HG03520 (cell line): ENCODE data around the gene FASTK.

ENCODE experiments used
- ATAC-seq: cut with Tn5 transposase; IDR thresholded peaks from one replicate; pipeline ENCODE4 v1.9.1; 2021; ENCODE audit warnings: mild to moderate bottlenecking, moderate library complexity; ENCODE audit not compliant: unreplicated experiment

Gene FASTK

DNA sequence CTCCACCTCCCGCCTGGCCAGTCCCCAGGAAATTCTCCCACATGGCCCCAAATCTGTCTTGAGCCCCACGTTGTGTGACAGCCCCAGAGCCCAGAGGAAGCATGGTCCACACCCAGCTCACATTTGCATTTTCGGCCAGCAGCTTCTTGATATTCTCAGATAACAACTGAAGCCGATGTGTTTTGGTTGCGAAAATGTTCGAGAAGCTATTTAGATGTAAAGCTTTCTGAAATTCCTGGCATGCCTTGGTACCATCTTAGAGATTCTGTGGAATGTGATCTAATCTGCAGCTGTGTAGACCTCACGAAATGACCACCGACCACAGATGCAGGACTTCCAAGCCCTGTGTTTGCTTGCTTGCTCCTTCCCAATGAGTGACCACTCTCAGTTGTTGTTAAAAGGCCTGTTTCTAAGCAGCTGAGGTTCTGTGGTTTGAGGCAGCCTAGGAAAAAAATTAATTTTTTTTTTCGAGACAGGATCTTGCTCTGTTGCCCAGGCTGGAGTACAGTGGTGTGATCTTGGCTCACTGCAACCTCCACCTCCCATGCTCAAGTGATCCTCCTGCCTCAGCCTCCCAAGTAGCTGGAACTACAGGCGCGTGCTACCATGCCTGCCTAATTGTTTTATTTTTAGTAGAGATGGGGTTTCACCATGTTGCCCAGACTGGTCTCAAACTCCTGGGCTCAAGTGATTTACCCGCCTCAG, 12.4 kb downstream of the FASTK start:
- no peak for ATAC-seq

DNA sequence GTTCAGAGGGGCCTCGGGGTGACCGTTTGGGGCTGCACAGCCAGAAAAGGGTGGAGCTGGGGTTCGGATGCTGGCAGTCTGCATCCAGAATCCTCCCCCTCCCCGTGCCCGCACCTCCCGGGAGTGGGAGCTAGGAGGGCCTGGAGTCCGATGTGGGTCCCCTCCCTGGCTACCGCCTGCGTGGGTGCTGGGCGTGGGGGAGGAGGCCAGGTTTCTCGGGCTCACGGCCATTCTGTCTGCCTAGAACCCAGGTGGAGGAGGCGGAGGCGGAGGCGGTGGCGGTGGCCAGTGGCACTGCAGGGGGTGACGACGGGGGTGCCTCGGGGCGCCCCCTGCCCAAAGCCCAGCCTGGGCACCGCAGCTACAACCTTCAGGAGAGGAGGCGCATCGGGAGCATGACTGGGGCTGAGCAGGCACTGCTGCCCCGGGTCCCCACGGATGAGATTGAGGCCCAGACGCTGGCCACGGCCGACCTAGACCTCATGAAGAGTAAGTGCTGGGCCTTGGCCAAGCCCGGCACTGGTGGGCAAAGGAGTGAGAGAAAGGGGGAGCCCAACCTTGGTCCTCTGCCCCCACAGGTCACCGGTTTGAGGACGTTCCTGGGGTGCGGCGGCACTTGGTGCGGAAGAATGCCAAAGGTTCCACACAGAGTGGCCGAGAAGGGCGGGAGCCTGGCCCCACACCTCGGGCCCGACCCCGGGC, 14.2 kb downstream of the FASTK start:
- ATAC-seq: no peak

DNA sequence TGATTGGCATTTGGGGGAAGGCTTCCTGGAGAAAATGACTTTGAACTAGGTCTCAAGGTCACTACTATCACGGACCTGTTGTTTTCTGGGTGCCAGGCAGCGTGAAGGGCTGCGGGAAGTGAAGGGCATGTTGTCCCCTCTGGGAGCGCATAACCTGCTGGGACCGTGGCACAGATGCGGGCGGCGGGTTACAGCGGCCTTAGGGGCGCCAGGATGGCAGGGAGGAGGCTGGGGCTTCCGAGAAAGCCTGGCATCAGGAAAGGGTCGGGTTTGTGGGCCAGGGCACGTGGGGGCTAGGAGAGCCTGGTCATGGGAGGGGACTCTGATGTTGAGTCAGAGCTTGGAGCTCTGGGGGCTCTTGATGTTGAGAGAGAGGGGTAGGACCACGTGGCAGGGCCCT, 15.1 kb downstream of the FASTK start:
- no peak for ATAC-seq

DNA sequence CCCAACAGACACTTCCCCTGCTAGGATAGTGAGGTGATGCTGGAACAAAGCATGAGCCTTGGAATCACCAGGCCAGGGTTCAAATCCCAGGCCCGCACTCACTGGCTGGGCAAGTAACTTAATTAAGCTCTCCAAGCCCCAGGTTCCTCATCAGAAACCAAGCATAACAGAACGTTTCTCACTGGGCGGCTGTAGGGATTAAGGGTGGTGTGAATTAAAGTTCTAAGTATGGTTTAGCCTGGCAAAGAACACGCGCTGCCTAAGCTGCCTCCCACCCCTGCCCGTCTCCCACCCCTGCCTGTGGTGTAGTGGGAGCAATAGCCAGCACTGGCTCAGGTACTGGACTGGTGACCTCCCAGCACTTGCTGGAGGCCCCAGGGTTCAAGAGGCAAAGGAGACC, 15.6 kb downstream of the FASTK start:
- no peak for ATAC-seq

DNA sequence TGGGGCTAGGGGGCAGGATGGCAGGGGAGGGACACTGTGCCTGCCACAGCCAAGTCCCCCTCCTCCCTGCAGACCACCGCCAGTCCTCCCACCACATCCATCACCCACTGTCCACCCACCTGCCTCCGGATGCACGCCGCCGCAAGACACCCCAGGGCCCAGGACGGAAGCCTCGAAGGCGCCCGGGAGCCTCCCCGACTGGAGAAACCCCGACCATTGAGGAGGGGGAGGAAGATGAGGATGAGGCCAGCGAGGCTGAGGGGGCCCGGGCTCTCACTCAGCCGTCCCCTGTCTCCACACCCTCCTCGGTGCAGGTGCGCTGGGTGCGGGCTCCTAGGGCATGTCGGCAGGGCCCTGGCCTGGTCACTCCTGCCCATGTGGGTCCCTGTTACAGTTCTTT, 16.2 kb downstream of the FASTK start:
- no peak for ATAC-seq

DNA sequence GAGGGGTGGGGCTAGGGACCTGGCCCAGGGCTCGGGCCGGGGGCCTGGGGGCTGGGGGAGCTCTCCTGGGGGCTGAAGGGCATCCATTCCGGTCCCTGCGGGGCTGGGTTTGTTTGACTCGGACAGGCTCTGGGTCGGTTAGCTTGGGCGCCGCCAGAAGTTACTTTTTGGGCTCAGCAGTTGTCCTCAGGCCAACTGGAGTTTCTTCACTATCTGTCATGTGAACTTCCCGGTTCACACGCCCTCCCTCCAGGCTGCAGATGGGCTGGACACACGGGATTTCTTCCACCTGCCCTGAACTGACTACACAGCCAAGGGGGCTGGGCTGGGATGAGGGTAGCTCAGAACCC, 17.4 kb downstream of the FASTK start:
- ATAC-seq: no peak

DNA sequence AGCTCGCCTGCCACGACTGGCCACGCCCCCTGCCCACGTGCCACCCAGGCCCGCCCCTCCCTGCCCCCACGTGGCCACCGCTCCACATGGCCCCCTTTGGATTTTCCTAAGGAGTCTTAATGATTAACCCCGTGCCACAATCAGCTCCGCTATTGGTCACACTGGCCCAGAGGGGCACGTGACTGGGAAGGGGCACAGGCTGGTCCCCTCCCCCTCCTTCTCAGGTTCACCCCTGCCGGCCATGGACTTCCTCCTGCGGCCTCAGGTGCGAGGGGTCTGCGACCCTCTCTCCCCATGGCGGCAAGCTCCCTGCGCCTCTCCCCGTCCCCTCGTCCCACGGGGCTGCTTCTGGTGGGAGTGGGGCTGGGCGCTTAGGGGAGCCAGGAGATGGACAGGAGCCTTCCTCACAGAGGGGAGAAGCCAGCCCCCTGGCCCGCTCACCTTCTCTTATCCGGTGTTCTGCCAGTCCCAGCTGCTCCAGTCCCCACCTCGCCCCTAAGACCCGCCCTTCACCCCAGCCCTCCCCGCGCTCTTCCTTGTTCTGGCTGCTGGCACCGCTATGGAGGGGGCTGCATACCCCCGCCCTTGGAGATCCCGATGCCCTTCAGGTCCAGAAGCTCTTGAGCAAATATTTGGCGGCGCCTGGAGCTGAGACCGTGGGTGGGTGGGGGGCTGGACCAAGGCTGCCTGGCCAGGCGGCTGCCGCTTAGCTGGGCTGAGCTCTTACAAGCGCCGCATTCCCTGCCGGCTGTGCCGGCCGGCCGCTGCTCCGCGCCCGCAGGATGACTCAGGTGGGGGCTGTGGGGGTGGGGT, 18.0 kb downstream of the FASTK start:
- no peak for ATAC-seq

DNA sequence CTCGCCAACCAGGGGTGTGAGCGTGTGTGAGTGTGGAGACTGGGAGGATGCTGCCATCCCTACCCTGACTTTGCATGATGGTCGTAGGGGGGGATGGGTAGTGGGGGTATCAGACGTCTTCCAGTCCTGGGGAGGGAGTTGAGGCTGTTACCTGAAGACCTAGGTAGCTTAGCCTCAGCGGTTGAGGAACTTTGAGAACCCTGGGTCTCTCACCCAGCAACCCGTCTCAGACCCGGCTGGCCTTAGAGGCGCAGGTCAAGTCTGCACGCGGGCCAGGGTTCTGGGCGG, 18.6 kb downstream of the FASTK start:
- no peak for ATAC-seq

DNA sequence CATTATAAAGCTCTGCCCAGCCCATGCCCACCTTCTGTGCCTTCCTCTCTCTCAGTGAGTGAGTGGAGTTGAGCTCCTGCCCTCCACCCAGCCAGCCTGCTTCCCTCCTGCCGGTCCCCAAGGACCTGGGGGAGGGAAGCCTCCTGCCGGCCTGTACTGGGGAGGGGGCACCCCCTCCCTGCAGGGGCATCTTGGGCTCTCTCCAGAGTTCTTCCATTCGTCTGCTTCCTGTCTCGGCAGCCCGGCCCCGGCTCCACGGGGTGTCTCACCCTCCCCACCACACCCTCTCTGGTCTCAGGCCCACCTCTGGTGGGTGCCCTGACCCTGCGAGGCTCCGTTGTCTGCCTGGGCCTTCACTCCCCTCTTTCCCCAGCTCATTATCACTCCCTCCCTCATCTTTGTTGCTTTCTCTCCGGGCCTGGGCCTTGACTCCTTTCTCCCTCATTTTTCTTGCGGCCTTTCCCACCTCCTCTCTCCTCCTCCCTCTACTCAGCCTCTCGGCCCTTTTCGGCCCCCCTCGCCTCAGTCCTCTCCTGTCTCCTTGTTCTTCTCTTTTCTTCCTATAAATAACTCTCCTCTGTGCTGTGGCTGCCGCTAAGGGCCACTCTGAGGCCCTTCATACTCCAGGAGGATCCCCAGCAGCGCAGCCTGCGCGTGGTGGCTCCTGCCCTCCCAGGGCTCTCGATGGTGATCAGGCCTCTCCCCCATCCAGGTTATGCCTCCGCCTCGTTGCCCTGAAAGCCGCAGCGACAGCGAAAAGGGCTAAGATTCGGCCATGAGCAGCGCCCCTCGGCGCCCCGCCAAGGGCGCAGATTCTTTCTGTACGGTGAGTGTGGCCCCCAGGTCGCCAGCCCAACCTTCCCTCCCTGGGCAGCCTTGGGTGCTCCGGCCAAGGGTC, 19.1 kb downstream of the FASTK start:
- no peak for ATAC-seq

DNA sequence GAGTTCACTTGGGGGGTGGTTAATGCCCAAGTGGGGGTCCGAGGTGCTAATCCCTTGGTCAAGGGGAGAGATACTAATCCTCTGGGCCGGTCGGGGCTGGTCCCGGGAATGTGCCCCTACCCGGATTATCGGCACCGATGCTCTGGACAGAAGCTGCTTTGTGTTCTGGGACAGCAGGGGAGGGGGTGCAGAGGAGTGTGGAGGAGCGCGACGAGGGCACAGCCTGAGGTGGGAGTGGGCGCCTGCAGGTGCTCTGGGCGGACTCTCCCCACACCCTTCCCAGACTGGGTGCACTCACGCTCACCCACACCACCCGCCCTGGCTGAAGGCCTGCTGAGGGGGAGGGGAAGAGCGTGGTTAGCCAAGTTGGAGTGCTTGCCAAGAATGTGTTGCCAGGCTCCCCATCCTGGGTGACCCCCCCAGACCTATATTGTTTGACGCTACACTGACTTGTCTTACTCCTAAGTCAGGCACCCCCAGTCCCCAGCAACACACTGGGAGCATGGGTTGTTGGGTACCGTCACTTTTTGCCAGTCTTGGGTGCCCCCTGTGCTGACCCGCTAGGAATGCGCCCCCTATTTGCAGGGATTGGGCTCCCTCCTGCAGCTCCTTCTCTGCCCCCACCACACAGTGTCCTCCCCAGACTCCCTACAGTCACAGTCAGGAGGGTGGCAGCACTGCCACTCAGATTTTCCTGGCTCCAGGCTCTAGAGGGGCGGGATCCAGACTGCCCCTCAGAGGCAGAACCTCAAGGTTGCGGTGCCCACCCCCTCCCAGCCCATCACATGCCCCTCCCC, 20.0 kb downstream of the FASTK start:
- no peak for ATAC-seq

DNA sequence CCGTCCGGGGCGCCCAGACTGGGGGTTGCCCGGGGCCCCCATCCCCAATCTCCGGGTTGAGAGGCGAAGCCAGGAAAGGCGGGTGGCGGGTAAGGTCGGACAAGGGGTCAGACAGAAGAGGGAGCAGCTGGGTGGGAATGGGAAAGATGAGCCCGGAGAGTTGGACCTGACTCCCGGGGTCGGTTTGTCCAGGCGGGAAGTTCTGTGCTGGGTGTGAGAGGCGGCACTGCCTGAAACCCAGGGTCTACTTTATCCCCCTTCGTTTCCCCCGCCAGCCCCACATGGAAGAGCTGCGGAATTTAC, 20.5 kb downstream of the FASTK start:
- ATAC-seq: no peak

DNA sequence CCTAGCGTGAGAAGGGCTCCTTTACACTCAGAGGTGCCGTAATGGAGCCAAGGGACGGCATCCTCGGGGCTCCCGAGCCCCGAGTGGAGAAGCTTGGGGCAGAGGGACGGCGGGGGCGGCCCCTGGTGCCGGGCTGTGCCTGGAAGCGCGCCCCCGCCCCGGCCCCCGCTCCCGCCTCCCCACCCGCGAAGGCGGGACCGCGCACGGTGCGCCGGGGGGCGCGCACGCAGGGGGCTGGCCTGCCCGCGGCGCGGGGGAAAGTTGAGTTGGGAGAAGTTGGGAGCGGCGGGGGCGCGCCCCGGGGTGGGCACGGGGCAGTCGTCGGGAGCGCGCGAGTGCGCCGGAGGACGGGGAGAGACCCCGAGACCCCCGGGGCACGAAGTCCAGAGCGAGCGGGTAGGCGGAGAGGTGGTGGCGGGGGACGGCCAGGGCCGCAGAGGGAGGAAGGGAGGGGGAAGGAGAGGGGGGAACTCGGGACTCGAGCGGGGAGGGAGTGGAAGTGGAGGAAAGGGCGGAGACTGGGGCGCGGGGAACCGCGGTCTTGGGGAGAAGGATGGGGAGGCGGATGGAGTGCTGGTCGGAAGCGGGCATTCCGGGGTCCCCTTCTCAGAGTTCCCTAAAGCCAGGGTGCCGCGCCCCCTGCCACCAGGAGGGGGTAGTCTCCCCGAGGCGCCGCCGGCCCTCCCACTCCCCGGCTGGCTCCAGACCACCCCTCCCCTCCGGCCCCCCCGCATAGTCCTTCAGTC, 21.1 kb downstream of the FASTK start, which contains the start of gene SLC4A2:
SLC4A2 (plus strand) TSS at position 223 of the 746 bp plus-strand sequence. CDS start 2,399 bp downstream, outside the sequence.
- ATAC-seq: peak; percentile 26

DNA sequence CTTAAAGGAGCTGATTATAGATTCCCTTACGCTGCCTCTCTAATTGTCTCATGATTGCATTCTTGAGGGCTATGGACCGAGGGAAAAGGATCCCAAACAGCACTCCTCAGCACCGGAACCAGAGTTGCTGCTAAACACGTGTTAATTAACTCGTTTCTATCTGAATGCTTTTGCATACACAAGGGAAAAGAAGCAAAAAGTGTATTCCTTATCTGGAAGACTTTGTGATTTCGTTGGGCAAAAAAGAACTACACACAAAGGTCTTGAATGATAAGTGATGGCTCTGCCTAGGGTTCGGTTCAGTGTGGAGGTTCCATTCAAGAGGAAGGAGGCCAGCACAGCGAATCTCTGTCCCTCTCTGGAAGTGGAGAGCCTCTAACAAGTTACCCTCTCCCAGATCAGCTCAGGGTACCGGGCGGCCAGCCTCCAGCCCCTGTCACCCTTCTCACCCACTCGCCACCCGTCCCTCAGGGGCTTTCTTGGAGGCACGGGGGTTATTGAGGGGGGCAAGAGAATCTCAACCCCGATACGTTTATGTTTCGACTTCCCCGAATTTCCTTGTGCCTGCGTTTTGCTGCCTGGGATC, 21.7 kb downstream of the FASTK start:
- ATAC-seq: no peak

DNA sequence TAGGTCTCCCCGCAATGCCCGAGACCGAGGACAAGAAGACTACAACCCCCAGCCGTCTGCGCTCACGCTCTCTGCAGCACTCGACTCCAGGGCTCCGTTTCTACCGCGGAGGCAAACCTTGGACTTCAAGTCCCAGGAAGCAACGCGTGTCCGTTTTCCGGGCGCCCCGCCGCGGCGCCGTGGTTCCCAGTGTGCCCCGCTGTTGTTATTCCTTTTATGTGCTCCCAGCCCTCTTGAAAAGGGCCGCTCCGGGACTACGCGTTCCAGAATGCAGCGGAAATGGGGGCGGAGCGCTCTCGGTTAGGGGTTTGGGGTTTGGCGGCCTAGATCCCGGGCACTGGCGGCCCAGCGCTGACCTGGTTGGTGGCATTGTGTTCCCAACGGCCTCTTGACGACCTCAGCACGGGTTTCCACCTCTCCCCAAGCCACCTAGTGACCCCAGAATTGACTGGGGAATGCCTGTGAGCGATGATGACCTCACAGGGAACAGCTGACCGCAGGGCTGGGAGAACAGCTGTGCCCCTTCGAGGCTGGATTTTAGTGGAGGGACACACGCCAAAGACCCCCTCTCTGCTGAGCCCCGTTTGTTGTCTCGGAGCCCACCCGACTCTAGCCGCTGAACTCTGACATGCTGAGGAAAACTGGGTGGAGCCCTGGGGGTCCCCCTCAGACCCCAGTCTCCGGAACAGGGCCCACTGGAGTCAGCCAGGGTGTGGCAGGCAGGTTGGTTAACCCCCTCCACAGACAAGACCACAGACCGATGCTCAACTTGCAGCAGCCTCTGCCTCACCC, 22.4 kb downstream of the FASTK start:
- ATAC-seq: peak; percentile 84

DNA sequence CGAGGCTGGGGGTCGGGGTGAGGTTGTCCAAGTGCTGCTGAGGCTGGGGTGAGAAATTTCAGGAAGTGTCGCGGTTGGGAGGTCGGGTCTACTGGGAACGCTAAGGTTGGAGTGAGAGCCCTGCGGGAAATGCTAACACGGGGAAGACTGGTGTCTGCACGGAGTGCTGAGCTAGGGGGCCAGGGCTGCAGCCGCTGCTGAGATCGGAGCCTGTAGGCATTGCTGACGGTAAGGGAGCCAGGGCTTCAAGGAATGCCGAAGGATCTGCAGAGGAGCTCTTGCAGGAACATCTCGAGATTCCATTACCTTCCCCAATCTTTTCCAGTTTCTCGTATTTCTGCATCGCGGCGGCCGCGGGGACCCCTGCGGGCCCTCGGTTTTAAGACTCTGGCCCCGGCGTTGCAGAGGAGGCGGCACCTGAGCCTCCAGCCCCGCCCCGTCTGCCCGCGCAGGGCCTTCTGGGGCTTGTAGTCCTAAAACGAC, 23.1 kb downstream of the FASTK start, which contains the start of gene CDK5:
CDK5 (minus strand) TSS at position 392 of the 483 bp plus-strand sequence; CDS start at position 343, 49 bp downstream.
- ATAC-seq: peak; percentile 12

DNA sequence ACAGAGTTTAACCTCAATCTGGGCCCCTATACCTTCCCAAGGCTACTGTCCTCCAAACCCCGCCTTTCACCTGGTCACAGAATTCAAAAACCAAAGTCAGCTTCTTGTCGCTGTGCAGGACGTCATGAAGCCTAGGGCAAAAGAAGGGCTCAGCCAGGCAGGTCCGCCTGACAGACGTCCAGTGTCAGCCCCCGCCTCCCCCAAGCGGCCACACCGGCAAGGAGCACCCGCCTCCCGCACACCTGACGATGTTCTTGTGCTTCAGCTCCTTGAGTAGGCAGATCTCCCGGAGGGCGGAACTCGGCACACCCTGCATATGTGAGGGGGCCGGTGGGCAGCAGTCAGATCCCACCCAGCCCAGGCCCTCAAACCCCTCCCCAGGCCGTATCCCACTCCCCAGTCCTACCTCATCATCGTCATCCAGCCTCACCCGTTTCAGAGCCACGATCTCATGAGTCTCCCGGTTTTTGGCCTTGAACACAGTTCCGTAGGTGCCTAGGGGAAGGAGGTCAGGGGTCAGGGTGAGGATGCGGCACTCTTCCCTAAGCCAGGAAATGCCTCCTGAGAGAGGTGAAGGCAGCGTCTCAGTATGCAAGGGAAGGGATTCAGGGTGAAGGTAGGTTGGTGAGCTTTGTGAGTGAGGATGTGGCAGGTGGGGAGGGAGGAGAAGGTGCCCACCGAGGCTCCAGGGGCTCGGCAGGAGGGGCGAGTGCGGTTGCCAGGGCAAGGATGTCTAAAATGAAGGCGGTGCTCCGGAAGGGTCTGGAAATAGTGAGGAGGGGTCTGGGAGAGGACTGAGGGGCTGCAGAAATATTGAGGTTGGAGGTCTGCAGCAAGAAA, 23.7 kb downstream of the FASTK start:
- no peak for ATAC-seq

DNA sequence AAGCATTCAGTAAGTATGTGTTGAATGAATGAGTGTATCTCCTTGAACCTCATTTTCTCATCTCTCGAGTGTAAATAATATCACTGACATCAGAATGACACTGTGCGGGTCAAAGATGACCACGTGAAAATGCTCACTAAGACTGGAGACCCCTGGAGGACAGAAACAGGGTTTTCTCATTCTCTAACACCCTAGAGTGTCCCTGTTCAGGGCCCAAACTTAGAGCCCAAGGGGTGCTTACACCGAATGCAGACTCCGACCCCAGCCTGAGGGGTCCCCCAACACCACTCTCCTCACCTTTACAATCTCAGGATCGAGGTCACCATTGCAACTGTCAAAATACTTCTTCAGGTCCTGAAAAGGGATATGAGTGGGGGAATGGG, 24.3 kb downstream of the FASTK start:
- no peak for ATAC-seq
